Lung (tissue), 12 donors: ENCODE data around the gene ABCA12. TPM values are rescaled to one million over a fixed set of nuclear protein-coding genes. Genes with fewer than 3 reads are reported as not detected.

ENCODE experiments used
- ATAC-seq: fragments of 200-7000 bp; cut with Tn5 transposase; one replicate; pipeline ENCODE4 v1.9.1; 2020; ENCODE audit warnings: moderate number of reproducible peaks; ENCODE audit not compliant: insufficient read depth, low FRiP score
- DNase-seq, 3 donors: peaks; one replicate each; pipeline ENCODE4 v3.0.0-alpha.2; 2013 to 2017
- H3K27ac ChIP-seq, 2 donors: one replicate each; pipeline ENCODE4 v1.5.1; 2013; ENCODE audit warnings: mild to moderate bottlenecking in 2 of 2, moderate library complexity in 2 of 2, control low read depth in 1 of 2, inconsistent platforms in 1 of 2, low read depth in 1 of 2, low read length in 1 of 2
- H3K27me3 ChIP-seq, 3 donors: one replicate each; pipeline ENCODE4 v1.5.1; 2013; ENCODE audit warnings: low read length in 2 of 3; ENCODE audit not compliant: control insufficient read depth in 3 of 3, insufficient read depth in 3 of 3
- H3K36me3 ChIP-seq, 4 donors: one replicate each; pipeline ENCODE4 v1.5.1; 2013; ENCODE audit warnings: low read length in 4 of 4, mild to moderate bottlenecking in 1 of 4, moderate library complexity in 1 of 4; ENCODE audit not compliant: control insufficient read depth in 4 of 4, insufficient read depth in 4 of 4
- H3K4me1 ChIP-seq, 5 donors: one replicate each; pipeline ENCODE4 v1.5.1; 2013; ENCODE audit warnings: low read length in 5 of 5, mild to moderate bottlenecking in 2 of 5, moderate library complexity in 1 of 5; ENCODE audit not compliant: control insufficient read depth in 5 of 5, insufficient read depth in 5 of 5
- H3K4me3 ChIP-seq: one replicate; pipeline ENCODE4 v1.5.1; 2013; ENCODE audit warnings: mild to moderate bottlenecking, control low read depth, moderate library complexity
- H3K9ac ChIP-seq, 2 donors: one replicate each; pipeline ENCODE4 v1.5.1; 2013; ENCODE audit warnings: low read length in 2 of 2, control low read depth in 1 of 2; ENCODE audit not compliant: insufficient read depth in 1 of 2
- H3K9me3 ChIP-seq, 4 donors: one replicate each; pipeline ENCODE4 v1.5.1; 2013; ENCODE audit warnings: low read length in 3 of 4, mild to moderate bottlenecking in 1 of 4, moderate library complexity in 1 of 4; ENCODE audit not compliant: control insufficient read depth in 4 of 4, insufficient read depth in 3 of 4
- CTCF ChIP-seq: IDR thresholded peaks from 2 replicates; pipeline ENCODE4 v1.5.1; 2012; ENCODE audit warnings: mild to moderate bottlenecking; ENCODE audit errors: control extremely low read depth, extremely low read depth
- WGBS, 2 donors: extraction: QIAGEN DNeasy Blood & Tissue Kit; methylation state at CpG; one replicate each; pipeline ENCODE4 v1.1.7; 2013; 5-methylcytosine and 5-hydroxymethylcytosine counted together
- polyA plus RNA-seq, 2 donors: library from polyadenylated mRNA; stranded (reverse); fragments of 200-250 nt; gene quantifications; one replicate each; pipeline ENCODE4 v1.2.1, GENCODE V29; 2013
- total RNA-seq, 2 donors: library from RNA; depleted of rRNA in 1 of 2; stranded (reverse); fragments of >200 nt in 1 of 2; gene quantifications; one replicate each; pipeline ENCODE4 v1.2.1, GENCODE V29; 2014 to 2021
- donor health status: control.
- donor health status: control.
- donor health status: Bipolar disorder and iron deficiency.
- donor health status: healthy.
- donor health status: DM: yes; HTN: yes; CAD: no.

Gene ABCA12
- total and polyA plus RNA-seq, 4 donors: 0.06 to 2.2 (median 0.19) TPM

GRCh38 chr2:214989187-214989586 lies 149.2 kb downstream of the ABCA12 start:
- no peaks in the 10 kb centered on the region for H3K27me3 ChIP-seq
- no peaks in the 10 kb centered on the region for H3K9me3 ChIP-seq
- no peak overlapping the region for H3K9ac ChIP-seq
- WGBS, 2 donors: 76 to 81% methylated on average over 3 of the region's 3 CpGs
- no peak for ATAC-seq
- no peak for TF ChIP-seq CTCF
- no peaks in the 10 kb centered on the region for H3K36me3 ChIP-seq
- no peaks in the 10 kb centered on the region for H3K4me1 ChIP-seq
- no peak overlapping the region for H3K4me3 ChIP-seq
- DNase-seq: no peak
- H3K27ac ChIP-seq: no peak overlapping the region

GRCh38 chr2:214987261-214987660 lies 151.2 kb downstream of the ABCA12 start:
- H3K4me1 ChIP-seq: no peaks in the 10 kb centered on the region
- H3K27ac ChIP-seq: no peak overlapping the region
- DNase-seq: no peak
- no peak overlapping the region for H3K4me3 ChIP-seq
- no peaks in the 10 kb centered on the region for H3K36me3 ChIP-seq
- 93 to 97% methylated on average over 3 of the region's 3 CpGs for WGBS, 2 donors
- no peak for ATAC-seq
- no peaks in the 10 kb centered on the region for H3K9me3 ChIP-seq
- no peaks in the 10 kb centered on the region for H3K27me3 ChIP-seq
- no peak for TF ChIP-seq CTCF
- no peak overlapping the region for H3K9ac ChIP-seq

GRCh38 chr2:214985619-214986018 lies 152.8 kb downstream of the ABCA12 start:
- no peaks in the 10 kb centered on the region for H3K27me3 ChIP-seq
- ATAC-seq (no peak), DNase-seq (no peak)
- H3K36me3 ChIP-seq: no peaks in the 10 kb centered on the region
- no peaks in the 10 kb centered on the region for H3K9me3 ChIP-seq
- no peak for TF ChIP-seq CTCF
- H3K27ac ChIP-seq: no peak overlapping the region
- WGBS, 2 donors: 59 to 70% methylated on average over 3 of the region's 3 CpGs
- no peaks in the 10 kb centered on the region for H3K4me1 ChIP-seq
- no peak overlapping the region for H3K9ac ChIP-seq
- H3K4me3 ChIP-seq: no peak overlapping the region

- Histone ChIP-seq H3K4me1 (no peaks in the 10 kb centered on the region), H3K27me3 (no peaks in the 10 kb centered on the region), H3K27ac (no peak overlapping the region), H3K9me3 (peaks cover 0 to 8% (median under 1%) of the 10 kb centered on the region in 4 donors), H3K9ac (no peak overlapping the region), H3K4me3 (no peak overlapping the region), H3K36me3 (no peaks in the 10 kb centered on the region)
- ATAC-seq: no peak
- TF ChIP-seq CTCF: no peak
- WGBS, 2 donors: 90% methylated on average over 5 of the region's 5 CpGs
- no peak for DNase-seq
These were observed 172.0 kb downstream of the ABCA12 start for GRCh38 chr2:214966420-214966819.
